H7 (cell line): ENCODE results near the gene NUTM1. TPM values are rescaled to one million over a fixed set of nuclear protein-coding genes. Genes with fewer than 3 reads are reported as not detected.
"Not testable (repeated sequence)": the region's sequence is repeated elsewhere in the genome, so short reads cannot be mapped to it uniquely, and the experiment has no call there.

Source experiments
- DNase-seq: peaks from one replicate; pipeline ENCODE4 v3.0.0; 2012
- H3K27me3 ChIP-seq: 2 replicates; pipeline ENCODE4 v1.6.0; 2011; ENCODE audit warnings: mild to moderate bottlenecking, low read length; ENCODE audit not compliant: control insufficient read depth, insufficient read depth
- H3K36me3 ChIP-seq: replicated peaks from 2 replicates; pipeline ENCODE4 v1.5.1; 2011; ENCODE audit warnings: low read length; ENCODE audit not compliant: control insufficient read depth, insufficient read depth
- H3K4me3 ChIP-seq: 2 replicates; pipeline ENCODE4 v1.5.1; 2011; ENCODE audit warnings: low read depth, mild to moderate bottlenecking, control low read depth, low read length, moderate library complexity; ENCODE audit not compliant: insufficient read depth
- total RNA-seq: library from RNA; depleted of rRNA; stranded (reverse); fragments of >200 nt; shearing (Covaris generic); gene quantifications from 2 replicates; pipeline ENCODE4 v1.2.3, GENCODE V29; 2014

Gene NUTM1
- total RNA-seq, 1 experiment from 2014 or later = 0.28 TPM

DNA sequence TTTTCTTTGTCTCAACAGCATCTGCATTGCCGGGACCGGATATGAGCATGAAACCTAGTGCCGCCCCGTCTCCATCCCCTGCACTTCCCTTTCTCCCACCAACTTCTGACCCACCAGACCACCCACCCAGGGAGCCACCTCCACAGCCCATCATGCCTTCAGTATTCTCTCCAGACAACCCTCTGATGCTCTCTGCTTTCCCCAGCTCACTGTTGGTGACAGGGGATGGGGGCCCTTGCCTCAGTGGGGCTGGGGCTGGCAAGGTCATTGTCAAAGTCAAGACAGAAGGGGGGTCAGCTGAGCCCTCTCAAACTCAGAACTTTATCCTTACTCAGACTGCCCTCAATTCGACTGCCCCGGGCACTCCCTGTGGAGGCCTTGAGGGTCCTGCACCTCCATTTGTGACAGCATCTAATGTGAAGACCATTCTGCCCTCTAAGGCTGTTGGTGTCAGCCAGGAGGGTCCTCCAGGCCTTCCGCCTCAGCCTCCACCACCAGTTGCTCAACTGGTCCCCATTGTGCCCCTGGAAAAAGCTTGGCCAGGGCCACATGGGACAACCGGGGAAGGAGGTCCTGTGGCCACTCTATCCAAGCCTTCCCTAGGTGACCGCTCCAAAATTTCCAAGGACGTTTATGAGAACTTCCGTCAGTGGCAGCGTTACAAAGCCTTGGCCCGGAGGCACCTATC is 5.0 kb downstream of the NUTM1 start:
- Histone ChIP-seq H3K4me3 (no peak overlapping the region), H3K36me3 (no peaks in the 10 kb centered on the region), H3K27me3 (no peaks in the 10 kb centered on the region)
- no peak for DNase-seq

DNA sequence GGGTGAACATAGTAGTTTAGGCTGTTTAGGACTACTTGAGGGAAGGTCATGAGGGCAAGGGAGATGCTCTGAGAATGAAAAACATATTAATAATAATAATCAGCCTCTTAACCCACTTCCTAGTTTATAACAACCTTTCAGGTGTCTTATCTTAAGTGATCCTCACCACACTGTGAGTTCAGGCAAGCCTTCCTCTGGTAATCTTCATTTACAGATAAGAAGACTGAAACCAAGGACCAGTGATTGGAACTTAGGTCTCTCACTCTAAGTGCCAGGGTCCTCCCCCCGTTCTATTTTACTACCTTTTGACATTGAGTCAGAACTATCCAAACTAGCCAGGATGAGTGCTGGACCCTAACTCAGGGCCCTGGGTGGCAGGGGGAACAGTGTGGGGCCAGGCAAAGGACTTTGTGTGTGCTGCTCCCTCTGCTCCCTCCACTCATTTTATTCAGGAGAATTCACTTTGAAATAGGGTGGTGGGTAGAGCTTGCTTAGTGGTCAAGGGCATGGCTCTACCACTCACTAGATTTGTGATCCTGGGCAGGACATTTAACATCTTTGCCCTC is 5.7 kb downstream of the NUTM1 start:
- H3K4me3 ChIP-seq = no peak overlapping the region
- H3K27me3 ChIP-seq = no peaks in the 10 kb centered on the region
- no peaks in the 10 kb centered on the region for H3K36me3 ChIP-seq
- no peak for DNase-seq

DNA sequence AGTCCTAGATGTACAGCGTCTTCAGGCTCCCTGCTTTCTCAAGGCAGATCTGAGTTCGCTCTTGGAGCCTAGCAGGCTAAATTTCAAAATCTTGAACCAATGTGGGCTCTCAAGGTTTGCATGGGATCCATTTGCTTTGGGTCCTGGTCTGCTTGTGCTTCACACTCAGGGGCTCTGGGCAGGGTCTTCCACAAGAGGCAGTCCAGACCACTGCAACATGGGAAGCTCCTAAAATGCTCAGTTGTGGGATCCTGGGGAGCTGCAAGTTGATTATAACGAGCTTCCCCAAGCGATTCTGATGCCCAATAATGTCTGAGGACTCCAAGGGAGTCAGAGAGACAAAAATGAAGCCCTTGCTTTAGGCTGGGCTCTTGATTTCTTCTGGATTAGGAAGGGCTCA is 6.7 kb downstream of the NUTM1 start:
- 0 out of 2 replicates have a peak, but pooled peaks cover 1% of the 10 kb centered on the region for H3K36me3 ChIP-seq
- no peak overlapping the region for H3K4me3 ChIP-seq
- DNase-seq = no peak
- no peaks in the 10 kb centered on the region for H3K27me3 ChIP-seq

DNA sequence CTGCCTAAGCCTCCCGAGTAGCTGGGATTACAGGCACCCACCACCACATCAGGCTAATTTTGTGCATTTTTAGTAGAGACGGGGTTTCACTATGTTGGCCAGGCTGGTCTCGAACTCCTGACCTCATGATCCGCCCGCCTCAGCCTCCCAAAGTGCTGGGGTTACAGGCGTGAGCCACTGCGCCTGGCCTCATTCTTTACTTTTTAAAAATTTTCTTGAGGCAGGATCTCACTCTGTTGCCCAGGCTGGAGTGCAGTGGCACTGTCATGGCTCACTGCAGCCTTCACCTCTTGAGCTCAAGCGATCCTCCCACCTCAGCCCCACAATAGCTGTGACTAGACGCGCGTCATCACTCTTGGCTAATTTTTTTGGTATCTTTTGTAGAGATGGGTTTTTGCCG is 9.9 kb downstream of the NUTM1 start:
- H3K27me3 ChIP-seq, DNase-seq, H3K4me3 ChIP-seq, H3K36me3 ChIP-seq: not testable (repeated sequence)

DNA sequence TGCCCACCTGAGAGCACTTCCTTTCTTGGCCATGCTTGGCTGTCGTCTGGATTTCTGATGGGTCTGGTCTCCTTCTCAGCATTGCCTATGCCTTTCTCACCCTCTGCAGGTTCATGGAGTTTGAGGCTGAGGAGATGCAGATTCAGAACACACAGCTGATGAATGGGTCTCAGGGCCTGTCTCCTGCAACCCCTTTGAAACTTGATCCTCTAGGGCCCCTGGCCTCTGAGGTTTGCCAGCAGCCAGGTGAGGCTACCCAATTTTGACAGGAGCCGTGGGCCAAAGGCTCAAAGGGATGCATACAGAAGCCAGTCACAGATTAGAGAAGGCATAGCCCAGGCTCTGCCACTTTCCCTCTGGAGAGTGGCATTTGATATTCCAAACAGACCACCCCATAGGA is 10.5 kb downstream of the NUTM1 start:
- H3K36me3 ChIP-seq = peaks cover 10% of the 10 kb centered on the region
- peak; percentile 51 for DNase-seq
- no peak overlapping the region for H3K4me3 ChIP-seq
- H3K27me3 ChIP-seq = no peaks in the 10 kb centered on the region

DNA sequence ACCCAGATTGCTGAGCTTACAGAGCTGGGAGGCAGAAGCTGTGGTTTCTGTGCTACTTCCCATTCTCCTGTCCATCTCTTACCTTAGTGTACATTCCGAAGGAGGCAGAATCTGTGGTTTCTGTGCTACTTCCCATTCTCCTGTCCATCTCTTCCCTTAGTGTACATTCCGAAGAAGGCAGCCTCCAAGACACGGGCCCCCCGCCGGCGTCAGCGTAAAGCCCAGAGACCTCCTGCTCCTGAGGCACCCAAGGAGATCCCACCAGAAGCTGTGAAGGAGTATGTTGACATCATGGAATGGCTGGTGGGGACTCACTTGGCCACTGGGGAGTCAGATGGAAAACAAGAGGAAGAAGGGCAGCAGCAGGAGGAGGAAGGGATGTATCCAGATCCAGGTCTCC is 11.2 kb downstream of the NUTM1 start:
- no peak for DNase-seq
- Histone ChIP-seq H3K36me3 (peaks cover 12% of the 10 kb centered on the region), H3K27me3 (no peaks in the 10 kb centered on the region), H3K4me3 (no peak overlapping the region)

DNA sequence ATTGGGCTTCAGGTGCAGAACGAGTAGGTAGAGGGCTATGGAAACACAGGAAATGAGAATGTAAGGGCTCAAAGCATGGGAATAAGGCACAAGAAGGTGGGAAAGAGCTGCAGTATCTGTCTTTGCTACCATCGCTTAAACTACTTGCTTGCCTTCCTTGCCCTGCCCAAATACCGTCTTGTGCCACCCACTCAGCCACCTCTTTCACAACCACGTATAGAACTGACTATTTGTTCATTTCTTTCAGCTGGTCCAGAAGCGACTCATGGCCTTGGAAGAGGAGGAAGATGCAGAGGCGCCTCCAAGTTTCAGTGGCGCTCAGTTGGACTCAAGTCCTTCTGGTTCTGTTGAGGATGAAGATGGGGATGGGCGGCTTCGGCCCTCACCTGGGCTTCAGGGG is 12.1 kb downstream of the NUTM1 start:
- Histone ChIP-seq H3K27me3 (no peaks in the 10 kb centered on the region), H3K36me3 (peaks cover 17% of the 10 kb centered on the region), H3K4me3 (no peak overlapping the region)
- DNase-seq = no peak

DNA sequence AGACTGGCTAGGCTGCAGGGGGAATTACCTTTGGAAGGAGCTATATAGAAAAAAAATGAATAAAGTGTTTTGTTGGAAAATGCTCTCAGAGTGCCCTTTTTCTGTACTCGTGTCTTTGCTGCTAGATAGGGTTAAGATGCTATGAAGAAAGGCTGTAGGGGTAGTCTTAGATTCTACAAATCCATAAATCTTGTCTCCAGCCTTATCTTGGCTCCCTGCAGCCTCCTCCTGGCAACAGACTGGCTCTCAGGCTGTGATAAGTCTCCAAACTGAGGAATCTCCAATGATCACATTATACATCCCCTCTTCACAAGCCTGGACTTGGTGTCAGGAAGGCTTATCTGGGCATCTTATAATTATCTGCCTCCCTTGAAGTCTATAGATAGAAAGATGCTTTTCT is 14.5 kb downstream of the NUTM1 start:
- DNase-seq = no peak
- no peak overlapping the region for H3K4me3 ChIP-seq
- H3K36me3 ChIP-seq = peaks cover 26% of the 10 kb centered on the region
- no peaks in the 10 kb centered on the region for H3K27me3 ChIP-seq

DNA sequence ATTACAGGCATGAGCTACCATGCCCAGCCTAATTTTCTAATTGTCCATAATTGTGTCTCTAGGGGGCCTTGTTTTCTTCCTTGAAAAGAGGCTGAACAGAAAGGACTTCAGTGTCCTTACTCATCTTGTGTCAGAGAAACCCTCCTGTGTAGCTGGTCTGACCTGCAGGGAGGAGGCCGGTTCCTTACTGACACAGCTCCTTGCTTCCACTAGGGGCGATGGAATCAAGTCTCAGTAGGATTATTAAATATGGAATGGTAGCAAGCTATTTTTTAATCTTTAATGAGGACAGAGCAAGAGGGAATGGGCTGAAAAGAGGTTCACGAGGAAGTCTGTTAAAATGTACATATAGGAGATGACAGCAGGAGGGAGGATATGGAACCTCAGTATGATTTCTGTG is 15.3 kb downstream of the NUTM1 start:
- Histone ChIP-seq H3K4me3 (no peak overlapping the region), H3K36me3 (peaks cover 30% of the 10 kb centered on the region), H3K27me3 (no peaks in the 10 kb centered on the region)
- peak; percentile 65 for DNase-seq

DNA sequence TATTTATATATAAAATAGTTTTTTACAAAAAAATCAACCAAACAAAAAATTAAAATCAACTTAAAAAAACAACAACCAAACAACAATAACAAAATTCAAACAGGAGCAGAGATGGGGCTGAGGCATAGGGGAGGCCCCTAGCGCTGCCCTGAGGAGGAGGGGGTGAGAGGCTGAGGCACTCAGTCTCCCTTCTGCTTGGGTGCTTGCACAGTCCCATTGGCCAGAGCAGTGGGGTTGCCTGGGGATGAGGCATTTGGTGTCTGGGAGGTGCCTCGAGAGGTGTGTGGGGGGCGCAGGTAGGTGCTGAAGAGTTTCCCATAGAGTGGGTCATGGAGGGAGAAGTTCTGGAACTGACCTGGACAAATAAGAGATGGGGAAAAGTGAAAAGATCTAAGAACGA is 15.8 kb downstream of the NUTM1 start:
- H3K4me3 ChIP-seq = no peak overlapping the region
- no peaks in the 10 kb centered on the region for H3K27me3 ChIP-seq
- no peak for DNase-seq
- peaks cover 33% of the 10 kb centered on the region for H3K36me3 ChIP-seq

DNA sequence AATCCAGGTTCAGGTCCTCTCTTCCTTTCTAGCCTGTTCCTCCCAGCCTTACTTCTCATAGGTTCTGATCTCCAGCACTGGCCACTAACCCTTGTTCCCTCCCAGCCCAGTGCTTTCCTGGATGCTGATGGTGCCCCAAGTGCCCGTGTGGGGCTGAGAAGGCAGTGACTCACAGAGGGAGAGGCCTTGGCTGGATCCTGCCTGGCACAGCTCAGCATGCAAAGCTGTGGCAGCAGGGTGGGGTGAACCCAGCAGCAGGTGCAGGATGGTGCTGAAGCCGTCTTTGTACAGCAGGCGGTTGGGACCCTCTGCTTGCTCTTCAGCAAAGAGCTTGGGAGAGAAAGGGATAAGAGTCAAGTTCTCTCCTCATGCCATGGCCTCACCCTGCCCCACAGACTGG is 16.3 kb downstream of the NUTM1 start:
- no peaks in the 10 kb centered on the region for H3K27me3 ChIP-seq
- peaks cover 33% of the 10 kb centered on the region for H3K36me3 ChIP-seq
- DNase-seq = no peak
- H3K4me3 ChIP-seq = no peak overlapping the region

DNA sequence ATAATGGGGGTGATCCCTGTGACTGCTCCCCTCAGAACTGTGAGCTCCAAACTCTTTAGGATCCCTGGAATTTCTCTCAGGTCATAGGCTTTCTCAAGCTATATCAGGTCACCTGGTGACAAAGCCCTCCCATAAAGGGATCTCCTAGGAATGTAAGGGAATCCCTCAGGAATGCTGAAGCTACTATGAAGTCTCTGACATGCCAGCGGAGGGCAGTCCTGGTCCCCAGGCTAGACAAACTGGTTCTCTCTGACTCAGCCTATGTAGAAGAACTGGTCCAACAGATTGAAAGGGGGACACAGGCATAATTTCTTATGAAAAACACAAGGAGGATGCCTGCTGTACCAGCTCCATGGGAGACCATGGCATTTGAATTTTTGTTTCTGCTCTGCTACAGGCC is 17.2 kb downstream of the NUTM1 start:
- Histone ChIP-seq H3K36me3 (peaks cover 30% of the 10 kb centered on the region), H3K4me3 (no peak overlapping the region), H3K27me3 (no peaks in the 10 kb centered on the region)
- peak; percentile 65 for DNase-seq

DNA sequence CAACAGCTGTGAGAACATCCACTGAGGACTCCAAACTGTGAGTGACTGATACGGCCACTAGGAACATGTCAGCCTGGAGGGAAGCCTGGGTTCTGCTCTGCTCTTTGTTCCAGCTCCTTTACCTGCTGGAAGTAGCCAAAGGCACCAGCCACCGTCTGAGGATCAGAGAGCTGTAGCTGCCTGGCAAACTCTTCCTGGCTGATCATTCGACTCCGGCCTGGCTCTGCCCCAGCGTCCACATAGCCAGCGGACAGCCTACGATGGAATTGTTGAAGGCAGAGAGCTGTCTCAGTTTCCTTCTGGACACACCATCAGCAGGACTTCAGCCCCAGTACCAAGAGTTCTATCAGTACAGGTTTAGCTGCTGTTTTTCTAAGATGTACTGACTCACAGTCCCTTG is 18.2 kb downstream of the NUTM1 start:
- H3K36me3 ChIP-seq = peaks cover 30% of the 10 kb centered on the region
- H3K27me3 ChIP-seq = no peaks in the 10 kb centered on the region
- DNase-seq = no peak
- no peak overlapping the region for H3K4me3 ChIP-seq

DNA sequence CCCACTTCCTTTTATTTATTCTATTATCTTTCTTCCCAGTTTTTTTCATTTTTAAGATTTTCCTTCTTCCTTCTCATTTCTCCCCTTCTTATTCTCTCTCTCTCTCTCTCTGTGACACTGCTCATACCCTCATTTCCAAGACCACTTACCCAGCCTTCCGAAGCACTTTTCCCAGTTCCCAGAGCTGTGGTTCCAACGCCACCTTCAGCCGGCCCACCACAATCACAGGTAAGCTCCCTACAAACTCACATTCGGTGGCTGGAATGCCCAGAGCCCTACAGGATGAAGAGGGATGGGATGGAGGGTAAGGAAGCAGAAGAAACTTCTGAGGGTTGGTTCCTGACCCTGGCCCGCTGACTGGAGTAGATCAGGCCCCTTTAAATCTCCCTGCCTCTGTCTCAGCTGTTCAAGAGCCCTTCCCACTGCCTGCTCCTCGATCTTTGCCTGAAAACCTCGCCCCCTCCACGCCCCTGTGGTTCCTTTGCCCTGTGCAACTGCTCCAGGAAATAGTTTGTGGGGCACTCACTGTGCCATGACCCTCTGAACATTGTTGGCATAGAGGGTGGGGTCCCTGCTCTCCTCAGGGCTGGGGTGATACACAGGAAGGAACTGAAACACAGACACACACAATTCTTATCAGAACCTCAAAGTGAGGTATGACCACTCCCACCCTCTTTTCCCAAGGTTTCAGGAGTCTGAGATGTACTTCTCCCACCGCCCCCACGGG is 19.1 kb downstream of the NUTM1 start:
- H3K27me3 ChIP-seq = no peaks in the 10 kb centered on the region
- H3K36me3 ChIP-seq = peaks cover 28% of the 10 kb centered on the region
- no peak overlapping the region for H3K4me3 ChIP-seq
- DNase-seq = no peak

DNA sequence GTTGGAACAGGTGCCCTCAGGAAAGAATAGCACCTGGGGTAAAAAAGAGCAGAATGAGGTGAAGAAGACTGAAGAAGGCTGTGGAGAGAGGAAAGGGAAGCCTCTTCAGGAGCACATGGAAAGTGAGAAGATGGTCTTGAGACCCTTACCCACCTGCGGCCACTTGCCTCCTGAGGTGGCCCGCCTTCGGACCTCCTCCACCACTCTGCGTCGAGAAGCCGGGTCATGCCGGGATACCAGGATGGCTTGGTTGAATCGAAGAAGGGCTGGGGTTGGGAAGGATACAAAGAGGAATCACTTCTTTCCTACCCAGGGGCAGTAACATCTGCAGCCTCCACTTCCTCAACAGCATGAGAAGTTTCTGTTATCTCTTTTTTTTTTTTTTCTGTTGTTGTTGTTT is 20.9 kb downstream of the NUTM1 start:
- Histone ChIP-seq H3K4me3 (no peak overlapping the region), H3K27me3 (no peaks in the 10 kb centered on the region), H3K36me3 (peaks cover 23% of the 10 kb centered on the region)
- no peak for DNase-seq
